ENCODE data around the gene SLC43A1. TPM values are rescaled to one million over a fixed set of nuclear protein-coding genes. Genes with fewer than 3 reads are reported as not detected.

The SLC43A1 gene
- total RNA-seq, 1 experiment from 2014 or later = 12.5 TPM

GRCh38 chr11:57440744-57441414 lies 74.6 kb downstream of the SLC43A1 start:
- no peak for TF ChIP-seq CTCF (IDR thresholded peaks at IDR 0.05; ENCODE audit: unreplicated experiment)
- Mint-ChIP-seq H3K27me3 (ENCODE audit: unreplicated experiment) (no peaks in the 10 kb centered on the region), H3K4me3 (ENCODE audit: low read depth, unreplicated experiment) (no peak overlapping the region), H3K9me3 (ENCODE audit: low read depth, unreplicated experiment) (no peaks in the 10 kb centered on the region), H3K27ac (ENCODE audit: unreplicated experiment) (no peak overlapping the region), H3K4me1 (ENCODE audit: low read depth, unreplicated experiment) (peaks cover 21% of the 10 kb centered on the region), H3K36me3 (ENCODE audit: insufficient read depth, unreplicated experiment) (no peaks in the 10 kb centered on the region)
- DNase-seq = no peak
- BruUV-seq (replicated peaks) = no TSS peak
- intact Hi-C loops (cut with micrococcal nuclease; ENCODE audit: unreplicated experiment) = no loop called here
- CTCF ChIA-PET = interaction anchor here (1.4 kb wide), 1 partner anchor 18 kb away, joined by 3 read pairs; no protein-coding TSS in a partner anchor

GRCh38 chr11:57439786-57440185 lies 75.7 kb downstream of the SLC43A1 start:
- Mint-ChIP-seq H3K4me3 (ENCODE audit: low read depth, unreplicated experiment) (no peak overlapping the region), H3K27me3 (ENCODE audit: unreplicated experiment) (no peaks in the 10 kb centered on the region), H3K4me1 (ENCODE audit: low read depth, unreplicated experiment) (peaks cover 20% of the 10 kb centered on the region), H3K27ac (ENCODE audit: unreplicated experiment) (no peak overlapping the region), H3K36me3 (ENCODE audit: insufficient read depth, unreplicated experiment) (no peaks in the 10 kb centered on the region), H3K9me3 (ENCODE audit: low read depth, unreplicated experiment) (no peaks in the 10 kb centered on the region)
- CTCF ChIA-PET = interaction anchor here (0.6 kb wide), 1 partner anchor 17 kb away, joined by 4 read pairs; no protein-coding TSS in a partner anchor
- DNase-seq = no peak
- BruUV-seq (replicated peaks) = no TSS peak
- intact Hi-C loops (cut with micrococcal nuclease; ENCODE audit: unreplicated experiment) = no loop called here
- no peak for TF ChIP-seq CTCF (IDR thresholded peaks at IDR 0.05; ENCODE audit: unreplicated experiment)

DNA sequence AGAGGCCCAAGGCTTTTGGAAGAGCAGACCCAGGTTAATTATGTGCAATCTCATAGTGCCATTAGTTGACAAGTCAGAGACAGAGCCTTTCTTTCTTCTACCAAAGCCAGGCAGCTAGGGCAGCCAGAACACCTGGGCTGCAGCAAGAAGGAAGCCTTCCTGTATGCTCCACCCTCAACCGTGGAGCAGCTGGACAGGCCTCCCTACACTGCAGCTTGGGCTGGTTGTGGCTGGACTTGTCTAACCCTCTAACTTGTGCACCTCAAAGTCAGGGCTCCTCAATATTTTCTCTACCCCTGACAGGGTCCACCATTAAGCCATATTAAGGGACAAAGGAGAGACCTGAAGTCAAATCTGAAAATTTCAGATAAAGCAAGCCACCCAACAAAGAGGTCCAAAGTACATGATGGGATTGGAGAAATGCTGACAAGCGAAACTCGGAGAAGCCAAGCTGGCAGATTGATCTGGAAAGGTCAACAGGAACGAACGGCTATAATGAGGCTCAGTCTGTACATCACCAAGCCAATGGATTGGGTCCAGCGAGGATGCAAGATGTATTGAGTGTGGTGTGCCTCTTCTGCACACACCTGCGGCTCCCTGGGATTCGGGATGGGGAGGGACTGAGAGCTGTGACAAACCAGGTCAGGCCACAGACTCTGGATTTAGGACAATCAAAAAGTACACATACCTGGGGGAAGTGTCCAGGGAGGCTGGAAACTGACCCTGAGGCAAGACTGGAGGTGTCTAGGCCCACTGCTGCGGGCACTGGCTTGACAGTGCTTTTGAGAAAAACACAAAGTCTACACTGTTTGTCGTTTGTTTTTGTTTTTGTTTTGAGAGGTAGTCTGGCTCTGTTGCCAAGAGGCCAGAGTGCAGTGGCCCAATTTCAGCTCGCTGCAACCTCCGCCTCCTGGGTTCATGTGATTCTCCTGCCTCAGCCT lies 76.9 kb downstream of the SLC43A1 start:
- H3K27me3 Mint-ChIP-seq (ENCODE audit: unreplicated experiment) = no peaks in the 10 kb centered on the region
- DNase-seq = no peak
- no peaks in the 10 kb centered on the region for H3K9me3 Mint-ChIP-seq (ENCODE audit: low read depth, unreplicated experiment)
- intact Hi-C loops (cut with micrococcal nuclease; ENCODE audit: unreplicated experiment) = no loop called here
- peaks cover 5% of the 10 kb centered on the region for H3K36me3 Mint-ChIP-seq (ENCODE audit: insufficient read depth, unreplicated experiment)
- no peak overlapping the region for H3K27ac Mint-ChIP-seq (ENCODE audit: unreplicated experiment)
- H3K4me1 Mint-ChIP-seq (ENCODE audit: low read depth, unreplicated experiment) = peaks cover 20% of the 10 kb centered on the region
- H3K4me3 Mint-ChIP-seq (ENCODE audit: low read depth, unreplicated experiment) = no peak overlapping the region
- no TSS peak for BruUV-seq (replicated peaks)
- TF ChIP-seq CTCF (IDR thresholded peaks at IDR 0.05; ENCODE audit: unreplicated experiment) = no peak
- CTCF ChIA-PET = no interaction called here

- intact Hi-C loops (cut with micrococcal nuclease; ENCODE audit: unreplicated experiment) = no loop called here
- Mint-ChIP-seq H3K27me3 (ENCODE audit: unreplicated experiment) (no peaks in the 10 kb centered on the region), H3K4me1 (ENCODE audit: low read depth, unreplicated experiment) (peaks cover 16% of the 10 kb centered on the region), H3K4me3 (ENCODE audit: low read depth, unreplicated experiment) (no peak overlapping the region), H3K27ac (ENCODE audit: unreplicated experiment) (no peak overlapping the region), H3K9me3 (ENCODE audit: low read depth, unreplicated experiment) (no peaks in the 10 kb centered on the region), H3K36me3 (ENCODE audit: insufficient read depth, unreplicated experiment) (peaks cover 5% of the 10 kb centered on the region)
- TF ChIP-seq CTCF (IDR thresholded peaks at IDR 0.05; ENCODE audit: unreplicated experiment) = no peak
- DNase-seq = no peak
- CTCF ChIA-PET = no interaction called here
- no TSS peak for BruUV-seq (replicated peaks)
Observed at GRCh38 chr11:57436031-57436430, 79.5 kb downstream of the SLC43A1 start.
